Esophagus (tissue), 2 donors: ENCODE results near the gene PDZRN4. TPM values are rescaled to one million over a fixed set of nuclear protein-coding genes. Genes with fewer than 3 reads are reported as not detected.

ENCODE experiments used
- H3K27ac ChIP-seq, 2 donors: one replicate each; pipeline ENCODE4 v1.5.1; 2013; ENCODE audit warnings: low read depth in 2 of 2, mild to moderate bottlenecking in 2 of 2, inconsistent platforms in 1 of 2, low read length in 1 of 2, moderate library complexity in 1 of 2
- H3K27me3 ChIP-seq, 2 donors: one replicate each; pipeline ENCODE4 v1.6.1; 2013; ENCODE audit warnings: low read length in 2 of 2, control low read depth in 1 of 2, mild to moderate bottlenecking in 1 of 2; ENCODE audit not compliant: insufficient read depth in 2 of 2, control insufficient read depth in 1 of 2
- H3K36me3 ChIP-seq, 2 donors: one replicate each; pipeline ENCODE4 v1.6.1; 2013; ENCODE audit warnings: low read length in 1 of 2; ENCODE audit not compliant: control insufficient read depth in 2 of 2, insufficient read depth in 2 of 2
- H3K4me1 ChIP-seq, 2 donors: one replicate each; pipeline ENCODE4 v1.6.1; 2013; ENCODE audit warnings: low read length in 1 of 2; ENCODE audit not compliant: control insufficient read depth in 2 of 2, insufficient read depth in 2 of 2
- H3K4me3 ChIP-seq, 2 donors: one replicate each; pipeline ENCODE4 v1.5.1; 2013; ENCODE audit warnings: low read length in 2 of 2, mild to moderate bottlenecking in 2 of 2, low read depth in 1 of 2, moderate library complexity in 1 of 2
- H3K9me3 ChIP-seq, 2 donors: one replicate each; pipeline ENCODE4 v1.6.1; 2013; ENCODE audit warnings: mild to moderate bottlenecking in 2 of 2, low read depth in 1 of 2, low read length in 1 of 2, moderate library complexity in 1 of 2; ENCODE audit not compliant: control insufficient read depth in 2 of 2, insufficient read depth in 1 of 2
- WGBS, 2 donors: extraction: QIAGEN DNeasy Blood & Tissue Kit; methylation state at CpG; one replicate each; pipeline ENCODE4 v1.1.7; 2013; 5-methylcytosine and 5-hydroxymethylcytosine counted together
- polyA plus RNA-seq, 2 donors: library from polyadenylated mRNA; stranded (reverse); fragments of 200-250 nt; gene quantifications; one replicate each; pipeline ENCODE4 v1.2.3, GENCODE V29; 2013
- donor health status: healthy with polysubstance abuse.
- donor health status: Bipolar disorder and iron deficiency.

The PDZRN4 gene
- polyA plus RNA-seq, 2 donors, result 0.59 to 1.8 TPM

- H3K27ac ChIP-seq, result no peak overlapping the region
- H3K4me1 ChIP-seq, result no peaks in the 10 kb centered on the region
- no peak overlapping the region for H3K4me3 ChIP-seq
- WGBS, 2 donors, result 60 to 62% methylated on average over 4 of the region's 4 CpGs
- H3K9me3 ChIP-seq, result no peaks in the 10 kb centered on the region
- H3K36me3 ChIP-seq, result no peaks in the 10 kb centered on the region
- no peaks in the 10 kb centered on the region for H3K27me3 ChIP-seq
Measured at GRCh38 chr12:41327096-41327895, 139.2 kb downstream of the PDZRN4 start.

- 65 to 69% methylated on average over 1 of the region's 1 CpG for WGBS, 2 donors
- no peaks in the 10 kb centered on the region for H3K36me3 ChIP-seq
- no peaks in the 10 kb centered on the region for H3K27me3 ChIP-seq
- H3K4me1 ChIP-seq, result no peaks in the 10 kb centered on the region
- H3K27ac ChIP-seq, result no peak overlapping the region
- no peak overlapping the region for H3K4me3 ChIP-seq
- no peaks in the 10 kb centered on the region for H3K9me3 ChIP-seq
Measured at GRCh38 chr12:41333974-41334373, 145.9 kb downstream of the PDZRN4 start.

DNA sequence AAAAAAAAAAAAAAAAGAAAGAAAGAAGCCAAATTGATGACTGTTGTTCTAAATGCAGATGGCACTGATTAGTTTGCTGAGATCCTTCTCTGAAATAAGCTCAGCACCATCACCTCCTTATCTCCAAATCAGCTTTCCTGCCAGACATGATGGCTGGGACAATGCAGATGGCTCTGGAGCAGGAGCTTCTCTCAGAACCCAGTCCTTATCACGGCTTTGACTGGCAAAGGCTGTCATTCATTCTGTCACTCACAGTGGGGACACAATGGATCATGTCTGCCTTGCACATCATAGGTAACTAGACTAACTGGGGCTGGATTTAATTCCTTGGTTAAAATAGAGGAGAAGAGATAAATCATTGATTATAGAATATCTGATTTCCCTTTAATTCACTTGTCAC is 146.3 kb downstream of the PDZRN4 start:
- 38 to 43% methylated on average over 1 of the region's 1 CpG for WGBS, 2 donors

DNA sequence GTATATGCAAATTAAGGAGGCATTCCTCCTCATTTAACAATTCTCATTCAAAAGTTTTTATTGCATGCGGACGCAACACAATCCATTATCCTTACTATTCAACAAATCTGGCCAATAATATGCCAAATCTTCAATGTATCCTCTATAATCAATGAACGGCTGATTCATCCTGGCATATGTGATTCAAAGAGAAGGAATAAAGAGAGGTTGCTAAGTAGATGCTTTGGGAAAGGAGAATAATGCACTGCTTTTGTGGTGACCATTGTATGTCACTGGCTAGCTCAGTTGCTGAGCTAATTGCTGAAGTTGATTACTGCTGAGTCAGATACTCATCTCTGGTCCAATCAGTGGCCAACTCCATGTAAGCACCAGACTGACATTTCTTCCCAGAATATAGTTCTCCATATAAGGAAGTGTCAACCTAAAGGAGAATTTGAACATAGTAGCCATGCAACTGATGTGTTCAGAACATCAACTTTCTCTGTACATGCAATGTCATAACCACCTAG is 148.0 kb downstream of the PDZRN4 start:
- 41 to 59% methylated on average over 3 of the region's 3 CpGs for WGBS, 2 donors

More for the DNA sequence above, 146.3 kb downstream of the PDZRN4 start:
- no peaks in the 10 kb centered on the region for H3K9me3 ChIP-seq
- H3K36me3 ChIP-seq, result no peaks in the 10 kb centered on the region
- no peaks in the 10 kb centered on the region for H3K4me1 ChIP-seq
- no peak overlapping the region for H3K27ac ChIP-seq
- no peak overlapping the region for H3K4me3 ChIP-seq
- no peaks in the 10 kb centered on the region for H3K27me3 ChIP-seq

DNA sequence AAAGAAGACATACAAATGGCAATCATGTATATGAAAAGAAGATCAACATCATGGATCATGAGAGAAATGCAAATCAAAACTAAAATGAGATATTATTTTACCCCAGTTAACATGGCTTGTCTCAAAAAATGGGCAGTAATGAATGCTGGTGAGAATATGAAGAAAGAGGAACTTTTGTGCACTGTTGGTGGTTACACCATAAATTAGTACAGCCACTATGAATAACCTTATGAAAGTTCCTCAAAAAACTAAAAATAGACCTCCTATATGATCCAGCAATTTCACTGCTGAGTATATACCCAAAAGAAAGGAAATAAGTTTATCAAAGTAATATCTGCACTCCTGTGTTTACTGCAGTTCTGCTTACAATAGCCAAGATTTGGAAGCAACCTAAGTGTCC is 151.7 kb downstream of the PDZRN4 start:
- Histone ChIP-seq H3K9me3 (no peaks in the 10 kb centered on the region), H3K27me3 (no peaks in the 10 kb centered on the region), H3K4me3 (no peak overlapping the region), H3K4me1 (no peaks in the 10 kb centered on the region), H3K36me3 (no peaks in the 10 kb centered on the region), H3K27ac (no peak overlapping the region)

More for the DNA sequence above, 148.0 kb downstream of the PDZRN4 start:
- H3K4me3 ChIP-seq, result no peak overlapping the region
- no peak overlapping the region for H3K27ac ChIP-seq
- no peaks in the 10 kb centered on the region for H3K27me3 ChIP-seq
- no peaks in the 10 kb centered on the region for H3K4me1 ChIP-seq
- no peaks in the 10 kb centered on the region for H3K36me3 ChIP-seq
- H3K9me3 ChIP-seq, result no peaks in the 10 kb centered on the region

DNA sequence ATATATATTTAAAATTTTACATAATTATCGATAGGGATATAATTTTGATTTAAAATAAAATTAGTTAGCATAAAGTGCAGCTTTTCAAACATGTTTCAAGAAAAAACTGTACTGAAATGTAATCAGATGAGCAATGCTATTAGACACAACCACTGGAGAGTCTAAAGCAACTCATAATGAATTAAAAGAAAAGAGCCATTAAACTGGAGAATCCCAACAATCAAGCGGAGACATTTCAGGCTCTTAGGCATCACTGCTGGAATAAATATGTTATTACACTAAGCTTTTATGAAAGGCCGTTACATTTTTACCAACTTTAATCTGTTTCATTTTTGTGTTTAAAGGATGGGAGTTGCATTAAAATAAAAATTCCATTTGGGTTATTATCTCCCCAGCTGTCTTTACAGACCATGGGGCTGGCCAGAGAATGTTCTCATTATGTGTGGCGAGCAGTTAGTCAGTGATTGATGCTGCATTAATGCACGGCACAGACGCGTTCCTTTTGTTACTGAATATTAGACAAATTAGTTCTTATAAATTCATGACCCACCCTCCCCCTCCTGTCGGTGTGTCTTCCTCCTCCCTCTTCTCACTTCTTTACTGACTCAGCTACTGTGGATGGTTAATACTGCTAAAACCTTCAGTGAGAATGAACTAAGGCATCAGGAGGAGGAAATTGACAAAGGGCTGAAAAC is 156.8 kb downstream of the PDZRN4 start:
- 47 to 49% methylated on average over 8 of the region's 8 CpGs for WGBS, 2 donors
- no peaks in the 10 kb centered on the region for H3K27me3 ChIP-seq

GRCh38 chr12:41348198-41348597 is 160.1 kb downstream of the PDZRN4 start:
- Histone ChIP-seq H3K4me3 (no peak overlapping the region), H3K36me3 (no peaks in the 10 kb centered on the region), H3K4me1 (no peaks in the 10 kb centered on the region), H3K27ac (no peak overlapping the region), H3K9me3 (no peaks in the 10 kb centered on the region), H3K27me3 (no peaks in the 10 kb centered on the region)
- WGBS, 2 donors, result 73 to 87% methylated on average over 1 of the region's 1 CpG

More for the DNA sequence above, 156.8 kb downstream of the PDZRN4 start:
- Histone ChIP-seq H3K27ac (no peak overlapping the region), H3K4me3 (no peak overlapping the region), H3K9me3 (no peaks in the 10 kb centered on the region), H3K36me3 (no peaks in the 10 kb centered on the region), H3K4me1 (no peaks in the 10 kb centered on the region)

- no peak overlapping the region for H3K27ac ChIP-seq
- H3K4me3 ChIP-seq, result no peak overlapping the region
- H3K4me1 ChIP-seq, result no peaks in the 10 kb centered on the region
Measured at GRCh38 chr12:41356181-41356580, 168.1 kb downstream of the PDZRN4 start.

DNA sequence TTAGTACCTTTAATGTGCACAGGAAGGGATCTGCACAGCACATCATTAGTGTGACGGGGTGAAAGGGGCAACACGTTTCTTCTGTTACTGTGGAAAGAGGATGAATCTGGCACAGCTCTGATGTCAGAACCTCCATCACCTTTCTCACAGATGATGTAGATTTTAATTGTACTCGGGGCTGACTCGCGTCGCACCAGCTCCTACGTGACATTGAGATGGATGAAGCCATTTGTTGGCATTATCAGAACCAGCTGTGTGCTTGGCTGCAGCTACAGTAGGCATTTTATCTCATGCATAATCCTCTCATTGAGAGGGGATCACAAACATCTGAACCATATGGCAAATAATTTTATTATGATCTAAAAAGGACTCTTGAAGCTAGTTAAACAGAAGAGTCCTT is 173.6 kb downstream of the PDZRN4 start:
- Histone ChIP-seq H3K27me3 (no peaks in the 10 kb centered on the region), H3K27ac (no peak overlapping the region), H3K36me3 (no peaks in the 10 kb centered on the region), H3K4me3 (no peak overlapping the region), H3K9me3 (no peaks in the 10 kb centered on the region), H3K4me1 (no peaks in the 10 kb centered on the region)
- WGBS, 2 donors, result 66 to 73% methylated on average over 7 of the region's 7 CpGs

More at GRCh38 chr12:41356181-41356580, 168.1 kb downstream of the PDZRN4 start:
- H3K9me3 ChIP-seq, result no peaks in the 10 kb centered on the region
- no peaks in the 10 kb centered on the region for H3K36me3 ChIP-seq
- H3K27me3 ChIP-seq, result no peaks in the 10 kb centered on the region
